DOHH2 (cell line): ENCODE results near the gene AXIN2.

Source experiments
- H3F3A ChIP-seq: fragments of 200-600 bp; sonication (generic), shearing (Covaris generic); 2 replicates; pipeline ENCODE4 v1.6.0; 2016; ENCODE audit warnings: antibody characterized with exemption, mild to moderate bottlenecking; ENCODE audit not compliant: control insufficient read depth, insufficient read depth
- H3K27ac ChIP-seq: fragments of 200-600 bp; sonication (generic); 2 replicates; pipeline ENCODE4 v1.5.1; 2014; ENCODE audit warnings: low read depth, mild to moderate bottlenecking, low read length, moderate library complexity
- H3K27me3 ChIP-seq: fragments of 200-600 bp; sonication (generic); 2 replicates; pipeline ENCODE4 v1.6.1; 2014; ENCODE audit warnings: mild to moderate bottlenecking, low read length, mixed read lengths; ENCODE audit not compliant: control insufficient read depth
- H3K36me3 ChIP-seq: fragments of 200-600 bp; sonication (generic); 2 replicates; pipeline ENCODE4 v1.6.1; 2014; ENCODE audit warnings: mild to moderate bottlenecking, low read length, moderate library complexity, mixed read lengths; ENCODE audit not compliant: control insufficient read depth
- H3K4me1 ChIP-seq: fragments of 200-600 bp; sonication (generic); 2 replicates; pipeline ENCODE4 v1.6.1; 2014; ENCODE audit warnings: mild to moderate bottlenecking, low read length, mixed read lengths; ENCODE audit not compliant: control insufficient read depth
- H3K4me2 ChIP-seq: fragments of 200-600 bp; sonication (generic); 2 replicates; pipeline ENCODE4 v1.6.0; 2014; ENCODE audit warnings: mild to moderate bottlenecking, low read length, moderate library complexity
- H3K4me3 ChIP-seq: fragments of 200-600 bp; sonication (generic); 2 replicates; pipeline ENCODE4 v1.5.1; 2014; ENCODE audit warnings: mild to moderate bottlenecking, low read length, mixed read lengths
- H3K79me2 ChIP-seq: fragments of 200-600 bp; sonication (generic); 2 replicates; pipeline ENCODE4 v1.6.1; 2014; ENCODE audit warnings: mild to moderate bottlenecking, low read length, mixed read lengths; ENCODE audit not compliant: control insufficient read depth
- H3K9me2 ChIP-seq: fragments of 200-600 bp; sonication (generic); replicated peaks from 2 replicates; pipeline ENCODE4 v1.6.1; 2014; ENCODE audit warnings: mild to moderate bottlenecking, low read length, mixed read lengths; ENCODE audit not compliant: control insufficient read depth
- H3K9me3 ChIP-seq: fragments of 200-600 bp; sonication (generic); 2 replicates; pipeline ENCODE4 v1.6.1; 2014; ENCODE audit warnings: antibody characterized with exemption, low read length, mixed read lengths; ENCODE audit not compliant: control insufficient read depth, insufficient read depth
- H4K20me1 ChIP-seq: fragments of 200-600 bp; sonication (generic); 2 replicates; pipeline ENCODE4 v1.6.0; 2014; ENCODE audit warnings: low read depth, mild to moderate bottlenecking, antibody characterized with exemption, low read length, moderate library complexity; ENCODE audit not compliant: control insufficient read depth, insufficient read depth
- EZH2phosphoT487 ChIP-seq: fragments of 200-600 bp; sonication (generic); IDR thresholded peaks from 2 replicates; pipeline ENCODE4 v1.6.1; 2017; ENCODE audit warnings: borderline replicate concordance, mild to moderate bottlenecking, antibody characterized with exemption, low read length, moderate library complexity, mixed read lengths
- TF ChIP-seq, protein P1 (sequence below): fragments of 200-600 bp; sonication (generic); IDR thresholded peaks from one replicate; pipeline ENCODE4 v1.5.1; 2014; ENCODE audit warnings: antibody characterized with exemption, mild to moderate bottlenecking, low read depth, low read length; ENCODE audit not compliant: poor library complexity, severe bottlenecking

Gene AXIN2

GRCh38 chr17:65545705-65546523 lies 15.5 kb downstream of the AXIN2 start:
- H3K4me3 ChIP-seq: no peak overlapping the region
- H3K27ac ChIP-seq: no peak overlapping the region
- no peaks in the 10 kb centered on the region for H3K36me3 ChIP-seq
- no peaks in the 10 kb centered on the region for H3K4me1 ChIP-seq
- no peak for TF ChIP-seq EZH2phosphoT487
- TF ChIP-seq, protein P1, sequence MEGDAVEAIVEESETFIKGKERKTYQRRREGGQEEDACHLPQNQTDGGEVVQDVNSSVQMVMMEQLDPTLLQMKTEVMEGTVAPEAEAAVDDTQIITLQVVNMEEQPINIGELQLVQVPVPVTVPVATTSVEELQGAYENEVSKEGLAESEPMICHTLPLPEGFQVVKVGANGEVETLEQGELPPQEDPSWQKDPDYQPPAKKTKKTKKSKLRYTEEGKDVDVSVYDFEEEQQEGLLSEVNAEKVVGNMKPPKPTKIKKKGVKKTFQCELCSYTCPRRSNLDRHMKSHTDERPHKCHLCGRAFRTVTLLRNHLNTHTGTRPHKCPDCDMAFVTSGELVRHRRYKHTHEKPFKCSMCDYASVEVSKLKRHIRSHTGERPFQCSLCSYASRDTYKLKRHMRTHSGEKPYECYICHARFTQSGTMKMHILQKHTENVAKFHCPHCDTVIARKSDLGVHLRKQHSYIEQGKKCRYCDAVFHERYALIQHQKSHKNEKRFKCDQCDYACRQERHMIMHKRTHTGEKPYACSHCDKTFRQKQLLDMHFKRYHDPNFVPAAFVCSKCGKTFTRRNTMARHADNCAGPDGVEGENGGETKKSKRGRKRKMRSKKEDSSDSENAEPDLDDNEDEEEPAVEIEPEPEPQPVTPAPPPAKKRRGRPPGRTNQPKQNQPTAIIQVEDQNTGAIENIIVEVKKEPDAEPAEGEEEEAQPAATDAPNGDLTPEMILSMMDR: no peak
- H4K20me1 ChIP-seq: no peaks in the 10 kb centered on the region
- no peaks in the 10 kb centered on the region for H3K9me2 ChIP-seq
- H3K27me3 ChIP-seq: no peaks in the 10 kb centered on the region
- H3K4me2 ChIP-seq: no peak overlapping the region
- H3F3A ChIP-seq: no peaks in the 10 kb centered on the region
- no peaks in the 10 kb centered on the region for H3K79me2 ChIP-seq
- no peaks in the 10 kb centered on the region for H3K9me3 ChIP-seq

- Histone ChIP-seq H3K4me3 (no peak overlapping the region), H3K79me2 (no peaks in the 10 kb centered on the region), H3F3A (no peaks in the 10 kb centered on the region), H4K20me1 (no peaks in the 10 kb centered on the region), H3K4me1 (no peaks in the 10 kb centered on the region), H3K9me3 (no peaks in the 10 kb centered on the region), H3K4me2 (no peak overlapping the region), H3K36me3 (no peaks in the 10 kb centered on the region), H3K27ac (no peak overlapping the region), H3K27me3 (no peaks in the 10 kb centered on the region), H3K9me2 (no peaks in the 10 kb centered on the region)
- TF ChIP-seq EZH2phosphoT487: no peak
- TF ChIP-seq, protein P1: no peak
These were observed 16.8 kb downstream of the AXIN2 start for GRCh38 chr17:65544672-65545071.

DNA sequence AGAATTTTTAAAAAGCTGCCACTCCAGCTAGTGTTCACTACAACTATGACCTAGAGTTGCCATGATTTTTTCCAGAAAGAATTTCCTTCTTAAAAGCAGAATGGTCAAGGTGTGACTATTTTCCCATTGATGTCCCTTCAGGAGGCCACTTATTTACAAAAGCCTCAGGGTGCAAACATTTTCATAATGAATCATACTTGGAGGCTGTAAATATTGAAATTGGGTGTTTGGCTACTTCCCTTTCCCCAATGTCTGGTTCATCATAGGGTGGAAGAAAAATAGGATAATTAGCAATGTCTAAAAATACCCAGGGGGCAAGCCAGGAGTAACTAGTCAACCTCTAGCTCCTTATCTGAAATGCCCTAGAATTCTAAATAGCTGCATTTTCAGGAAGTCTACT lies 18.8 kb downstream of the AXIN2 start:
- no peak overlapping the region for H3K4me2 ChIP-seq
- no peaks in the 10 kb centered on the region for H3K4me1 ChIP-seq
- no peaks in the 10 kb centered on the region for H3K9me3 ChIP-seq
- H3K27me3 ChIP-seq: no peaks in the 10 kb centered on the region
- H4K20me1 ChIP-seq: no peaks in the 10 kb centered on the region
- H3K36me3 ChIP-seq: no peaks in the 10 kb centered on the region
- H3K79me2 ChIP-seq: no peaks in the 10 kb centered on the region
- no peaks in the 10 kb centered on the region for H3K9me2 ChIP-seq
- no peak overlapping the region for H3K27ac ChIP-seq
- H3K4me3 ChIP-seq: no peak overlapping the region
- no peaks in the 10 kb centered on the region for H3F3A ChIP-seq
- TF ChIP-seq EZH2phosphoT487: no peak
- TF ChIP-seq, protein P1: no peak
